ENCODE data around the gene COL7A1. TPM values are rescaled to one million over a fixed set of nuclear protein-coding genes. Genes with fewer than 3 reads are reported as not detected.

Gene COL7A1
- total RNA-seq, 1 experiment from 2014 or later, result 22.9 TPM

DNA sequence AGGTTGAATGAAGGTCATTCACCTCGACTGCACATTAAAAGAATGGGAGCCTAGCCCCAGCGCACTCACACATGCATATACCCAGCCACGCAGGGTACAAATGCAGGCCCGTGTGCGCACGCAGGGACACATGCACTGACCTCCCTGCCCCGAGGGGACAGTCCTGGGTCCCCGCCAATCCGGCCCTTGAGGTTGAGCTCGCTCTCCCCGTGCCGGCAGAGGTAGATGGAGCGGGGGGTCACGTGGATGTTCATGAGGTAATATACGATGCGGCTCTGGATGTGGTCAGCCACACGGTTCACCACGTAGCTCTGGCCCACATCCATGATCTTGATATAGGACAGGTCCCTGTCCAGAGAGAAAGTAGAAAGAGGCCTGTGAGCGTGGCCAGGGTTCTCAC lies 59.0 kb downstream of the COL7A1 start:
- no CpG with 5 or more reads among the region's 19 CpGs for WGBS (ENCODE audit: extremely low coverage, insufficient read length, low lambda C conversion rate)
- Histone ChIP-seq H4K5ac (ENCODE audit: insufficient read length, low read depth, low read length) (no peak overlapping the region), H2BK15ac (ENCODE audit: low read depth, low read length) (no peak overlapping the region), H3K18ac (ENCODE audit: insufficient read length, low read depth, low read length) (no peak overlapping the region), H4K20me1 (ENCODE audit: control insufficient read depth, insufficient read depth, insufficient read length) (no peaks in the 10 kb centered on the region), H2BK120ac (ENCODE audit: low read depth, low read length, poor library complexity, severe bottlenecking) (no peak overlapping the region), H3K9me3 (ENCODE audit: control insufficient read depth, low read depth, low read length) (no peaks in the 10 kb centered on the region), H4K8ac (replicated peaks; ENCODE audit: insufficient read length, low read depth, low read length) (no peak overlapping the region), H3K4me2 (ENCODE audit: insufficient read depth, insufficient read length, low read length) (no peak overlapping the region), H2BK20ac (ENCODE audit: low read depth, low read length, poor library complexity, severe bottlenecking) (no peak overlapping the region), H2AFZ (ENCODE audit: low read length) (no peak overlapping the region), H3K9ac (ENCODE audit: extremely low read depth, insufficient read length, low read length) (no peak overlapping the region), H2AK5ac (ENCODE audit: insufficient read length, low read length) (no peak overlapping the region), H3K79me1 (ENCODE audit: insufficient read depth, low read depth, low read length, poor library complexity, severe bottlenecking) (no peaks in the 10 kb centered on the region), H2BK5ac (ENCODE audit: insufficient read length, low read length) (no peak overlapping the region), H3K27me3 (ENCODE audit: insufficient read depth, low read length) (no peaks in the 10 kb centered on the region), H3K23me2 (ENCODE audit: insufficient read length, low read depth, low read length, poor library complexity, severe bottlenecking) (no peaks in the 10 kb centered on the region), H3K14ac (ENCODE audit: insufficient read depth, low read length) (no peak overlapping the region), H3K23ac (ENCODE audit: insufficient read length, low read depth, low read length) (no peak overlapping the region), H3K4me1 (ENCODE audit: insufficient read depth, low read length) (no peaks in the 10 kb centered on the region), H3K79me2 (ENCODE audit: insufficient read depth, low read length) (no peaks in the 10 kb centered on the region), H4K91ac (ENCODE audit: insufficient read length, low read depth, low read length) (no peak overlapping the region), H2BK12ac (ENCODE audit: insufficient read length, low read depth, low read length) (no peak overlapping the region), H3K56ac (ENCODE audit: insufficient read length, low read depth, low read length) (no peak overlapping the region), H3T11ph (ENCODE audit: low read length) (no peak overlapping the region), H3K4ac (ENCODE audit: low read depth, low read length) (no peak overlapping the region), H3K27ac (ENCODE audit: insufficient read length, low read depth, low read length) (no peak overlapping the region)
- Mint-ChIP-seq H3K4me1 (no peaks in the 10 kb centered on the region), H3K27me3 (ENCODE audit: low read depth) (no peaks in the 10 kb centered on the region), H3K27ac (no peak overlapping the region), H3K4me3 (no peak overlapping the region), H3K9me3 (no peaks in the 10 kb centered on the region), H3K36me3 (ENCODE audit: insufficient read depth in 1 of 3, low read depth in 3 of 3) (peaks cover 10 to 76% (median 75%) of the 10 kb centered on the region in 3 experiments; a peak in 6 of 7 replicates)
- TF ChIP-seq, protein P1, sequence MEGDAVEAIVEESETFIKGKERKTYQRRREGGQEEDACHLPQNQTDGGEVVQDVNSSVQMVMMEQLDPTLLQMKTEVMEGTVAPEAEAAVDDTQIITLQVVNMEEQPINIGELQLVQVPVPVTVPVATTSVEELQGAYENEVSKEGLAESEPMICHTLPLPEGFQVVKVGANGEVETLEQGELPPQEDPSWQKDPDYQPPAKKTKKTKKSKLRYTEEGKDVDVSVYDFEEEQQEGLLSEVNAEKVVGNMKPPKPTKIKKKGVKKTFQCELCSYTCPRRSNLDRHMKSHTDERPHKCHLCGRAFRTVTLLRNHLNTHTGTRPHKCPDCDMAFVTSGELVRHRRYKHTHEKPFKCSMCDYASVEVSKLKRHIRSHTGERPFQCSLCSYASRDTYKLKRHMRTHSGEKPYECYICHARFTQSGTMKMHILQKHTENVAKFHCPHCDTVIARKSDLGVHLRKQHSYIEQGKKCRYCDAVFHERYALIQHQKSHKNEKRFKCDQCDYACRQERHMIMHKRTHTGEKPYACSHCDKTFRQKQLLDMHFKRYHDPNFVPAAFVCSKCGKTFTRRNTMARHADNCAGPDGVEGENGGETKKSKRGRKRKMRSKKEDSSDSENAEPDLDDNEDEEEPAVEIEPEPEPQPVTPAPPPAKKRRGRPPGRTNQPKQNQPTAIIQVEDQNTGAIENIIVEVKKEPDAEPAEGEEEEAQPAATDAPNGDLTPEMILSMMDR (conservative IDR thresholded peaks at IDR 0.05), result no peak
- DNase-seq, result no peak

Measured in H9 (cell line).